ENCODE data around the gene ABCD4.

DNA sequence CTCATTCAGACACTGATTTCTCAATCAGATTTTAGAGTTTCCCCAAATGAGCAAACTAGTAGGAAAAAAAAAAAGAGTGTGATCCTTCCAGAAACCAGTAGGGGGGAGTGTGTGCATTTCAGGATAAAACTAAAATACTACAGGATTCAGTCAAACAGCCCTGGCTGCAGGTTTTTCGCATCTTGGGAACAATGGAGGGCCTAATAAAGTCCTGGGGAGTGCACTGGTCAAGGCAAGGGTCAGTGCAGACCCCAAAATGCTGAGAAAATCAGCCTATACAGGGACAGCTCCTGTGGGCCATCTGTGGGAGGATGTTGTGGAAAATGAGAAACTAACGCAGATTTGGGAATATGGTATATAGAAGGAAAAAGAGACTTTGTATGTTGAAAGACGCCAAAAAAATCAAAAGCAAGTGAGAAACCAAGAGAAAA, 22.2 kb upstream of the ABCD4 start:
- TF ChIP-seq, protein P1, sequence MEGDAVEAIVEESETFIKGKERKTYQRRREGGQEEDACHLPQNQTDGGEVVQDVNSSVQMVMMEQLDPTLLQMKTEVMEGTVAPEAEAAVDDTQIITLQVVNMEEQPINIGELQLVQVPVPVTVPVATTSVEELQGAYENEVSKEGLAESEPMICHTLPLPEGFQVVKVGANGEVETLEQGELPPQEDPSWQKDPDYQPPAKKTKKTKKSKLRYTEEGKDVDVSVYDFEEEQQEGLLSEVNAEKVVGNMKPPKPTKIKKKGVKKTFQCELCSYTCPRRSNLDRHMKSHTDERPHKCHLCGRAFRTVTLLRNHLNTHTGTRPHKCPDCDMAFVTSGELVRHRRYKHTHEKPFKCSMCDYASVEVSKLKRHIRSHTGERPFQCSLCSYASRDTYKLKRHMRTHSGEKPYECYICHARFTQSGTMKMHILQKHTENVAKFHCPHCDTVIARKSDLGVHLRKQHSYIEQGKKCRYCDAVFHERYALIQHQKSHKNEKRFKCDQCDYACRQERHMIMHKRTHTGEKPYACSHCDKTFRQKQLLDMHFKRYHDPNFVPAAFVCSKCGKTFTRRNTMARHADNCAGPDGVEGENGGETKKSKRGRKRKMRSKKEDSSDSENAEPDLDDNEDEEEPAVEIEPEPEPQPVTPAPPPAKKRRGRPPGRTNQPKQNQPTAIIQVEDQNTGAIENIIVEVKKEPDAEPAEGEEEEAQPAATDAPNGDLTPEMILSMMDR (IDR thresholded peaks at IDR 0.05): peak; percentile 84
- TF ChIP-seq ZFX (IDR thresholded peaks at IDR 0.05; ENCODE audit: borderline replicate concordance): no peak
